Loucy (cell line): ENCODE data around the gene PTH2.

Source experiments
- H2AFZ ChIP-seq: fragments of 200-600 bp; sonication (generic); 2 replicates; pipeline ENCODE4 v1.6.0; 2016; ENCODE audit warnings: antibody characterized with exemption, mild to moderate bottlenecking, low read length, moderate library complexity
- H3F3A ChIP-seq: fragments of 200-600 bp; 2 replicates; pipeline ENCODE4 v1.6.0; 2016; ENCODE audit warnings: antibody characterized with exemption, low read depth, mild to moderate bottlenecking
- H3K27me3 ChIP-seq: fragments of 200-600 bp; sonication (generic); 2 replicates; pipeline ENCODE4 v1.6.1; 2014; ENCODE audit warnings: low read length, mild to moderate bottlenecking; ENCODE audit not compliant: insufficient read depth, poor library complexity, severe bottlenecking
- H3K36me3 ChIP-seq: fragments of 200-600 bp; sonication (generic); 2 replicates; pipeline ENCODE4 v1.6.1; 2016; ENCODE audit warnings: low read length; ENCODE audit not compliant: insufficient read depth
- H3K4me1 ChIP-seq: fragments of 200-600 bp; sonication (generic); 2 replicates; pipeline ENCODE4 v1.5.1; 2014; ENCODE audit warnings: low read length, mild to moderate bottlenecking; ENCODE audit not compliant: insufficient read depth, poor library complexity, severe bottlenecking
- H3K4me2 ChIP-seq: fragments of 200-600 bp; sonication (generic); 2 replicates; pipeline ENCODE4 v1.6.0; 2014; ENCODE audit warnings: antibody characterized with exemption, low read length, low read depth, mild to moderate bottlenecking; ENCODE audit not compliant: poor library complexity, severe bottlenecking
- H3K4me3 ChIP-seq: fragments of 200-600 bp; sonication (generic); 2 replicates; pipeline ENCODE4 v1.5.1; 2014; ENCODE audit warnings: low read length, mild to moderate bottlenecking, mixed read lengths; ENCODE audit not compliant: poor library complexity, severe bottlenecking
- H3K79me2 ChIP-seq: fragments of 200-600 bp; sonication (generic); 2 replicates; pipeline ENCODE4 v1.6.1; 2014; ENCODE audit warnings: low read length; ENCODE audit not compliant: insufficient read depth
- H3K9ac ChIP-seq: fragments of 200-600 bp; sonication (generic); 2 replicates; pipeline ENCODE4 v1.6.0; 2014; ENCODE audit warnings: mild to moderate bottlenecking, low read depth, low read length, moderate library complexity; ENCODE audit not compliant: poor library complexity, severe bottlenecking
- H3K9me2 ChIP-seq: fragments of 200-600 bp; sonication (generic); replicated peaks from 2 replicates; pipeline ENCODE4 v1.6.1; 2016; ENCODE audit warnings: low read depth, low read length, mixed read lengths
- H3K9me3 ChIP-seq: fragments of 200-600 bp; sonication (generic); 2 replicates; pipeline ENCODE4 v1.6.1; 2014; ENCODE audit warnings: mild to moderate bottlenecking, antibody characterized with exemption, low read length, low read depth; ENCODE audit not compliant: insufficient read depth
- H4K20me1 ChIP-seq: fragments of 200-600 bp; sonication (generic); 2 replicates; pipeline ENCODE4 v1.6.0; 2014; ENCODE audit warnings: antibody characterized with exemption, low read length, mild to moderate bottlenecking; ENCODE audit not compliant: insufficient read depth, poor library complexity, severe bottlenecking
- CTCF ChIP-seq: fragments of 200-600 bp; sonication (generic); conservative IDR thresholded peaks from 2 replicates; pipeline ENCODE4 v1.5.1; 2014; ENCODE audit warnings: mild to moderate bottlenecking, antibody characterized with exemption, low read length
- EZH2phosphoT487 ChIP-seq: fragments of 200-600 bp; IDR thresholded peaks from 2 replicates; pipeline ENCODE4 v1.6.1; 2018; ENCODE audit warnings: antibody characterized with exemption, mild to moderate bottlenecking, moderate library complexity, borderline replicate concordance

The PTH2 gene

GRCh38 chr19:49407482-49408015 lies 15.7 kb downstream of the PTH2 start:
- Histone ChIP-seq H2AFZ (no peak overlapping the region), H3K79me2 (no peaks in the 10 kb centered on the region), H3K27me3 (no peaks in the 10 kb centered on the region), H3K4me3 (no peak overlapping the region), H3K36me3 (no peaks in the 10 kb centered on the region), H3K9me3 (no peaks in the 10 kb centered on the region), H4K20me1 (no peaks in the 10 kb centered on the region), H3K4me1 (peaks cover 68% of the 10 kb centered on the region), H3K4me2 (no peak overlapping the region), H3K9ac (peak overlapping the region; percentile 58), H3K9me2 (no peaks in the 10 kb centered on the region), H3F3A (no peaks in the 10 kb centered on the region)
- TF ChIP-seq EZH2phosphoT487 (no peak), CTCF (no peak)

- TF ChIP-seq CTCF = no peak
- no peak for TF ChIP-seq EZH2phosphoT487
- Histone ChIP-seq H3K79me2 (no peaks in the 10 kb centered on the region), H3K36me3 (no peaks in the 10 kb centered on the region), H3K4me3 (no peak overlapping the region), H3K9ac (no peak overlapping the region), H3K4me2 (no peak overlapping the region), H3K9me2 (no peaks in the 10 kb centered on the region), H3K9me3 (no peaks in the 10 kb centered on the region), H4K20me1 (no peaks in the 10 kb centered on the region), H3F3A (no peaks in the 10 kb centered on the region), H2AFZ (no peak overlapping the region), H3K4me1 (peaks cover 64% of the 10 kb centered on the region), H3K27me3 (no peaks in the 10 kb centered on the region)
These were observed 16.2 kb downstream of the PTH2 start for GRCh38 chr19:49407079-49407478.

- peak overlapping the region; percentile 17 for H3K4me2 ChIP-seq
- H2AFZ ChIP-seq = peak overlapping the region; percentile 49
- H3K36me3 ChIP-seq = no peaks in the 10 kb centered on the region
- no peaks in the 10 kb centered on the region for H3K79me2 ChIP-seq
- H3K4me1 ChIP-seq = peaks cover 47% of the 10 kb centered on the region
- no peaks in the 10 kb centered on the region for H3K9me3 ChIP-seq
- H3K4me3 ChIP-seq = no peak overlapping the region
- H3F3A ChIP-seq = no peaks in the 10 kb centered on the region
- no peaks in the 10 kb centered on the region for H3K27me3 ChIP-seq
- TF ChIP-seq EZH2phosphoT487 = no peak
- TF ChIP-seq CTCF = no peak
- H3K9ac ChIP-seq = peak overlapping the region; percentile 57
- H4K20me1 ChIP-seq = no peaks in the 10 kb centered on the region
- no peaks in the 10 kb centered on the region for H3K9me2 ChIP-seq
These were observed 19.6 kb downstream of the PTH2 start for GRCh38 chr19:49403404-49404187.
